Body of pancreas (tissue), 4 donors: ENCODE results near the gene SPSB2. TPM values are rescaled to one million over a fixed set of nuclear protein-coding genes. Genes with fewer than 3 reads are reported as not detected.

Experiments used
- ATAC-seq: fragments of 150-250 bp; one replicate; pipeline ENCODE4 v1.9.1; 2016
- DNase-seq, 4 donors: peaks; one replicate each; pipeline ENCODE4 v3.0.0-alpha.2; 2019
- H3K27ac ChIP-seq, 4 donors: fragments of 200-600 bp; sonication (generic); 1 replicate in 3 of 4; 2 replicates in 1 of 4; pipeline versions ENCODE4 v1.5.1 to v1.6.1; 2016 to 2019; ENCODE audit warnings: mild to moderate bottlenecking in 1 of 4, mixed read lengths in 1 of 4, moderate library complexity in 1 of 4
- H3K27me3 ChIP-seq, 2 donors: fragments of 200-600 bp; sonication (generic); one replicate each; pipeline ENCODE4 v1.6.0; 2016; ENCODE audit warnings: mild to moderate bottlenecking in 1 of 2
- H3K36me3 ChIP-seq, 2 donors: fragments of 200-600 bp; sonication (generic); replicated peaks in 1 of 2; 2 replicates each; pipeline ENCODE4 v1.5.1; 2016; ENCODE audit warnings: low read depth in 2 of 2; ENCODE audit not compliant: insufficient read depth in 1 of 2
- H3K4me1 ChIP-seq: fragments of 200-600 bp; sonication (generic); one replicate; pipeline ENCODE4 v1.6.0; 2016
- H3K4me3 ChIP-seq, 2 donors: fragments of 200-600 bp; sonication (generic); 1 replicate in 1 of 2; 2 replicates in 1 of 2; pipeline ENCODE4 v1.5.1; 2016 to 2019
- H3K9me3 ChIP-seq, 3 donors: fragments of 200-600 bp; sonication (generic); 1 replicate in 2 of 3; 2 replicates in 1 of 3; pipeline ENCODE4 v1.5.1; 2016
- CTCF ChIP-seq, 7 experiments: fragments of 450-650 bp in 4 of 7; fragments of 200-600 bp in 3 of 7; sonication (generic) in 3 of 7; IDR thresholded peaks; one replicate each; pipeline ENCODE4 v1.5.1; 2016 to 2019; ENCODE audit warnings: antibody characterized with exemption in 7 of 7
- POLR2A ChIP-seq, 3 donors: fragments of 450-650 bp; IDR thresholded peaks; one replicate each; pipeline ENCODE4 v1.6.1; 2016; ENCODE audit warnings: antibody characterized with exemption in 3 of 3, mild to moderate bottlenecking in 2 of 3
- WGBS, 2 donors: methylation state at CpG; one replicate each; pipeline ENCODE4 v1.1.5; 2017; 5-methylcytosine and 5-hydroxymethylcytosine counted together
- intact Hi-C: fragments of 100-400 bp; cut with DNase I; formaldehyde crosslinking; loops from one replicate; pipeline ENCODE4 v1.15.1; 2023
- total RNA-seq, 2 donors: library from RNA; depleted of rRNA; stranded (reverse); fragments of >200 nt; gene quantifications; one replicate each; pipeline ENCODE4 v1.1.0, GENCODE V29; 2016

Gene SPSB2
- total RNA-seq, 2 donors from 2014 or later, result 2.6 to 11.9 TPM

GRCh38 chr12:6834873-6835272, 38.2 kb downstream of the SPSB2 start:
- intact Hi-C loops, result loop anchor here (5.0 kb wide), 1 partner anchor 88 kb away; no protein-coding TSS in a partner anchor

GRCh38 chr12:6834254-6834653, 38.8 kb downstream of the SPSB2 start:
- peaks cover 11% of the 10 kb centered on the region for H3K4me1 ChIP-seq
- H3K27me3 ChIP-seq, result no peaks in the 10 kb centered on the region
- no peak overlapping the region for H3K4me3 ChIP-seq
- H3K9me3 ChIP-seq, result no peaks in the 10 kb centered on the region
- H3K27ac ChIP-seq, result no peak overlapping the region
- TF ChIP-seq POLR2A (IDR thresholded peaks at IDR 0.05) (no peak), CTCF (IDR thresholded peaks at IDR 0.05) (no peak)
- H3K36me3 ChIP-seq, result no peaks in the 10 kb centered on the region
- intact Hi-C loops, result no loop called here
- no peak for ATAC-seq
- DNase-seq, result no peak
- WGBS, 2 donors, result 75 to 84% methylated on average over 1 of the region's 1 CpG

More at GRCh38 chr12:6834873-6835272, 38.2 kb downstream of the SPSB2 start:
- TF ChIP-seq CTCF (IDR thresholded peaks at IDR 0.05), result no peak
- no peak for TF ChIP-seq POLR2A (IDR thresholded peaks at IDR 0.05)
- ATAC-seq (no peak), DNase-seq (no peak)
- Histone ChIP-seq H3K27ac (no peak overlapping the region), H3K36me3 (no peaks in the 10 kb centered on the region), H3K9me3 (no peaks in the 10 kb centered on the region), H3K4me3 (no peak overlapping the region), H3K4me1 (peaks cover 5% of the 10 kb centered on the region), H3K27me3 (no peaks in the 10 kb centered on the region)
- 52 to 77% methylated on average over 3 to 5 of the region's 5 CpGs for whole genome bisulfite sequencing, 2 donors

GRCh38 chr12:6833189-6833890, 39.8 kb downstream of the SPSB2 start:
- H3K4me1 ChIP-seq, result peaks cover 18% of the 10 kb centered on the region
- H3K9me3 ChIP-seq, result no peaks in the 10 kb centered on the region
- 79 to 88% methylated on average over 4 to 6 of the region's 6 CpGs for WGBS, 2 donors
- H3K27ac ChIP-seq, result no peak overlapping the region
- H3K36me3 ChIP-seq, result no peaks in the 10 kb centered on the region
- intact Hi-C loops, result no loop called here
- no peak for DNase-seq
- no peak for ATAC-seq
- H3K4me3 ChIP-seq, result no peak overlapping the region
- TF ChIP-seq POLR2A (IDR thresholded peaks at IDR 0.05) (no peak), CTCF (IDR thresholded peaks at IDR 0.05) (no peak)
- no peaks in the 10 kb centered on the region for H3K27me3 ChIP-seq

GRCh38 chr12:6832125-6832524, 41.0 kb downstream of the SPSB2 start:
- no peaks in the 10 kb centered on the region for H3K36me3 ChIP-seq
- no peaks in the 10 kb centered on the region for H3K27me3 ChIP-seq
- WGBS, 2 donors, result 92 to 93% methylated on average over 4 of the region's 4 CpGs
- intact Hi-C loops, result no loop called here
- DNase-seq, result no peak
- H3K27ac ChIP-seq, result no peak overlapping the region
- no peak for ATAC-seq
- TF ChIP-seq POLR2A (IDR thresholded peaks at IDR 0.05) (no peak), CTCF (IDR thresholded peaks at IDR 0.05) (no peak)
- H3K4me1 ChIP-seq, result peaks cover 25% of the 10 kb centered on the region
- H3K9me3 ChIP-seq, result no peaks in the 10 kb centered on the region
- no peak overlapping the region for H3K4me3 ChIP-seq

GRCh38 chr12:6831450-6831995, 41.6 kb downstream of the SPSB2 start:
- Histone ChIP-seq H3K27ac (no peak overlapping the region), H3K27me3 (no peaks in the 10 kb centered on the region), H3K9me3 (no peaks in the 10 kb centered on the region), H3K4me3 (no peak overlapping the region), H3K4me1 (peaks cover 30% of the 10 kb centered on the region), H3K36me3 (no peaks in the 10 kb centered on the region)
- intact Hi-C loops, result no loop called here
- WGBS, 2 donors, result 83 to 86% methylated on average over 12 of the region's 12 CpGs
- DNase-seq (no peak), ATAC-seq (no peak)
- TF ChIP-seq POLR2A (IDR thresholded peaks at IDR 0.05) (no peak), CTCF (IDR thresholded peaks at IDR 0.05) (no peak)
